Activated CD4-positive, alpha-beta memory T cell treated with anti-CD3 and anti-CD28 coated beads, Interleukin-2, amount 10 ng/mL, durations not matched to agents 7 days and 5 days (primary cell): ENCODE results near the gene TECTA. TPM values are rescaled to one million over a fixed set of nuclear protein-coding genes. Genes with fewer than 3 reads are reported as not detected.
"Not testable (repeated sequence)": the region's sequence is repeated elsewhere in the genome, so short reads cannot be mapped to it uniquely, and the experiment has no call there.

Experiments
- CTCF ChIA-PET: fragments of 350-600 bp; sonication (Branson Sonifier 250); formaldehyde crosslinking; loops from one replicate; lab custom pipeline; 2021; ENCODE audit warnings: antibody characterized with exemption, inconsistent platforms; lab: Charles Lee
- POLR2A ChIA-PET: fragments of 350-600 bp; sonication (Branson Sonifier 250); formaldehyde crosslinking; loops from one replicate; lab custom pipeline; 2021; ENCODE audit warnings: antibody characterized with exemption; lab: Charles Lee
- DNase-seq: peaks from one replicate; pipeline ENCODE4 v3.0.0-alpha.2; 2020
- H3K27ac Mint-ChIP-seq: one replicate; pipeline ENCODE4 v1.8.0; 2021; ENCODE audit warnings: mild to moderate bottlenecking, mixed read lengths
- H3K27me3 Mint-ChIP-seq: one replicate; pipeline ENCODE4 v1.8.0; 2021; ENCODE audit warnings: mixed read lengths
- H3K36me3 Mint-ChIP-seq: one replicate; pipeline ENCODE4 v1.8.0; 2021; ENCODE audit warnings: low read depth, mixed read lengths
- H3K4me1 Mint-ChIP-seq: one replicate; pipeline ENCODE4 v1.8.0; 2021; ENCODE audit warnings: mixed read lengths
- H3K4me3 Mint-ChIP-seq: one replicate; pipeline ENCODE4 v1.8.0; 2021; ENCODE audit warnings: mild to moderate bottlenecking, mixed read lengths
- H3K9me3 Mint-ChIP-seq: one replicate; pipeline ENCODE4 v1.8.0; 2021; ENCODE audit warnings: mixed read lengths
- total RNA-seq, 2 experiments: library from RNA; stranded (reverse); gene quantifications; one replicate each; pipeline ENCODE4 v1.2.3, GENCODE V29; 2021

TECTA gene
- total RNA-seq, 2 experiments from 2014 or later, result 0.10 to 0.20 TPM

- Mint-ChIP-seq H3K36me3 (no peaks in the 10 kb centered on the region), H3K4me1 (peaks cover 33% of the 10 kb centered on the region), H3K9me3 (no peaks in the 10 kb centered on the region), H3K4me3 (no peak overlapping the region), H3K27ac (no peak overlapping the region), H3K27me3 (peaks cover 47% of the 10 kb centered on the region)
- ChIA-PET CTCF (no interaction called here), POLR2A (no interaction called here)
- DNase-seq, result no peak
Measured at GRCh38 chr11:121238956-121239355, 137.9 kb downstream of the TECTA start.

DNA sequence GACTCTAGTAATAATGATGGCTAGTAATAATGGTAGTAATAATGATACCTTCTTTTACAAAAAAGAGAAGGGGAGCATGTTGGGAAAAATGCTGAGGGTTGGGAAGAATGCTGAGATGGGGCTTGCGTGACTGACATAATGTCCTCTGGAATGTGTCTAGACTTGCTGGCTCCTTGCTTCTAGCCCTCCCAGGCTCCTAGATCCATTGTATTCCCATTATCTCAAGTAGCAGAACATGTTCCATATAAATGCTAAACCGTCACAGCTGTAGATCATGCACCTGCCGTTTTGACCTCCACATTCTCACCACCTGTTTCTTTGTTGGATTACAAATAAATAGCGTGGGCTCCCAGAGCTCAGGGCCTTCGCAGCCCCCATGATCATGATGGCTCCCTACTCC lies 139.0 kb downstream of the TECTA start:
- peaks cover 33% of the 10 kb centered on the region for H3K4me1 Mint-ChIP-seq
- H3K4me3 Mint-ChIP-seq, H3K36me3 Mint-ChIP-seq, H3K9me3 Mint-ChIP-seq, POLR2A ChIA-PET, DNase-seq, H3K27ac Mint-ChIP-seq, CTCF ChIA-PET: not testable (repeated sequence)
- H3K27me3 Mint-ChIP-seq, result peaks cover 38% of the 10 kb centered on the region

DNA sequence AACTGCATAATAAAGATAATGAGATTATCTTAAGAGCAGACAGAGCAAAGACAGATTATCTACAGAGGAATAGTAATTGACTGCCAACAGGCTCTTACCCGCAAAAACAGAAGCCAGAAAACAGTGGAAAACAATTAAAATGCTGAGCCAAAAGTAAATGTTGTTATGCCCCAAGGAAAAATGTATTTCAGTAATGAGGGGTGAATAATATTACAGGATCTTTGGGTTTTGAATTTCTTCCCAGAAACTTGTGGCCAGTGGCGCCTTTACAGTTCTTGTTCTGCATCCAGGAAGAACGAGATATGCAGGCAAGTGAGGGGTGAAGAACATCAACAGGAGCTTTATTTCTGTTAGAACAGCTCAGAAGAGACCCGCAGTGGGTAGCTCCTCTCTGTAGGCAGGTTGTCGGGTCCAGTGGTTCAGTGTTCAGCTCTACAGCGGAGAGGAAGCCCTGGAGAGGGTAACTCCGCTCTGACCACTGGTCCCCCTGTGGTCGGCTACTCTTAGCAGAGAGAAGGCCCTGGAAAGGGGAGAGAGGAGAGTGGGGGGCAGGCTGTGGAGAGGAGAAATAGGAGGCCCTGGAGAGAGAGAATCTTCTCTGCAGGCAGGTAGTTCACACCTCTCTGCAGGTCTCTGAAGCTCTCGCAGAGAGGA lies 139.7 kb downstream of the TECTA start:
- Mint-ChIP-seq H3K4me3 (no peak overlapping the region), H3K27ac (no peak overlapping the region), H3K9me3 (no peaks in the 10 kb centered on the region), H3K27me3 (peaks cover 31% of the 10 kb centered on the region), H3K36me3 (no peaks in the 10 kb centered on the region), H3K4me1 (peaks cover 29% of the 10 kb centered on the region)
- CTCF ChIA-PET, result no interaction called here
- POLR2A ChIA-PET, result no interaction called here
- no peak for DNase-seq

Other genes starting within 250 kb of the TECTA start
- 10 to 100 TPM; 11.8 to 13.1 TPM for gene TBCEL, start 77.1 kb upstream of the TECTA start, total RNA-seq
- gene SC5D, start 191.5 kb downstream of the TECTA start, total RNA-seq, result 10 to 100 TPM; 28.5 to 29.4 TPM